Left colon (tissue), 2 donors: ENCODE measurements around the gene H19. TPM values are rescaled to one million over a fixed set of nuclear protein-coding genes. Genes with fewer than 3 reads are reported as not detected.

Experiments used
- ATAC-seq: fragments of 200-7000 bp; cut with Tn5 transposase; one replicate; pipeline ENCODE4 v1.9.1; 2020; ENCODE audit warnings: mild to moderate bottlenecking, moderate library complexity
- DNase-seq, 2 donors: peaks; one replicate each; pipeline ENCODE4 v3.0.0-alpha.2; 2020
- intact Hi-C, 2 donors: fragments of 100-400 bp; cut with DNase I in 1 of 2; cut with micrococcal nuclease in 1 of 2; formaldehyde crosslinking; loops; one replicate each; pipeline versions ENCODE4 v1.11.2 to v1.14.0; 2022; cut with DNase I, micrococcal nuclease
- total RNA-seq, 2 donors: library from RNA; stranded (reverse); fragmentation: NEBNext Ultra II Directional; extraction: Animal tissue kit (Norgen Biotek cat#: 25700); gene quantifications; one replicate each; pipeline ENCODE4 v1.2.1, GENCODE V29; 2021
- donor health status: DM: no; HTN: no; CAD: no.
- donor health status: DM: yes; HTN: yes; CAD: no.

The H19 gene
- total RNA-seq, 2 donors from 2014 or later: 7.4 to 14.2 TPM

DNA sequence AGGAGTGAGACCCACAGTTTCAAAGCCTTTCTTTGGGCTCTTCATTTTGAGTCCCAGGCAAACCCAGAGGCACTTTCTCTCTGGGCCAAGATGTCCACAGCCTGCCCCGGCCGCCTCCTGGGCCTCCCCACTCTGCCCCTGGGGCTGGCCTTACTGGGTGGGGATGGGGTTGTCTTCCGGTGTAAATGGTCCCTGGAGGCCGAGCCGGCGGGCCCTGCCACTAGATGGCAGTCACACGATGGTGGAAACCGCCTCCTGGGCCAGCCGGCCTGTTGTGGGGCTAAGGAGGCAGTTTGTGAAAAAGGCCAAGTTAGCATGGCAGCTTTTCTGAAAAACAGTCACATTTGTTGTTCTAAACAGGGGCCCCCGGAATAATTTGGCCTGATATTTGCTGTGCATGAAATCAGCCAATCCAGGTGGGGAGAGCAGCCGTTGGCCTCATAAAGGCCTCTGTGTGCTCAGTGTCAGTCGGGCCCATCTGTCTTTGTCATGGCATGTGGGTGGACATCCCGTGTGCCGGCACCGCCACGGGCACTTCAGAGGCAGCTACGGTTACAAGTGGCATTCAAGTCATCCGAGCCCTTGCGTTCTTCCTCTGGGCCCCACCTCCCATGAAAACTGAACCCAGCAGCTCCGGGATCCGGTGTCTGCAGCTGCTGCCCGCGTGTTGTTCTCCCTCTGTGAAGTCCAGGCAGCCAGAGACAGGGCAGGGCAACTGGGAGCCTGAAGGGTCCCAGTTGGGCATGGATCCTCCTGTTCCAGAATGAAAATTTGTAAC lies 44.0 kb downstream of the H19 start:
- peak; percentile 75 for ATAC-seq
- intact Hi-C loops: no loop called here
- peak in 1 of 2 donors; percentile 2 for DNase-seq

DNA sequence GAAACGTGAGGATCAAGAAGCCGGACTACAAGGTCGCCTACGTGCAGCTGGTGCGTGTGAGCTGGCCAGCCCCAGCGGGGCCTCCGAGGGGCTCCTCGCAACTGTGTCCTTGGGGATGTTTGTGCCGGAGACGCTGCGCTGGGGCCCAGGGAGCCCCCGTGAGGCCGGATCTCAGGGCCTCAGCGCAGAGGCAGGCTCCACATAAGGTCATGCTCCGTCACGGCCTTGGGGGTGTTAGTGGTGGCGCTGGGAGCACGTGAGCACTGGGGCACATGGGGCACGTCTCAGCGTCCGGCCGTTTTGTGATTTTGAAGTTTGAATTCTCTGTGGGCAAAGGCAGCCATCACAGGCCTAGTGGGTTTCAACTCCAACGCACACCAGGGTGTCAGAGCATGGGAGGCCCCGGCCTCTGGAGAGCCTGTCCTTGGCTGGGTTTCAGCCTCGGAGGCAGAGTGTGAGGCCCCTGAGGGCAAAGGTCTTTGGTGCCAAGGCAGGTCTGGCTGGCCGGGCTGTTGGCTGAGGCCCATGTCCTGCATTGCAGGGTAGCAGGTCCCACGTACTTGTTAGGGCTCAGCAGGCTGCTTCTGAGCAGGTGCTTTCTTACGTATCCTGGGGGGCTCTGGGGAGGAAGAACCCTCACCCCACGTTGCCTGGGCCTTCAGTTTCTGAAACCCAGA lies 44.7 kb downstream of the H19 start:
- intact Hi-C loops: no loop called here
- DNase-seq (no peak), ATAC-seq (no peak)

DNA sequence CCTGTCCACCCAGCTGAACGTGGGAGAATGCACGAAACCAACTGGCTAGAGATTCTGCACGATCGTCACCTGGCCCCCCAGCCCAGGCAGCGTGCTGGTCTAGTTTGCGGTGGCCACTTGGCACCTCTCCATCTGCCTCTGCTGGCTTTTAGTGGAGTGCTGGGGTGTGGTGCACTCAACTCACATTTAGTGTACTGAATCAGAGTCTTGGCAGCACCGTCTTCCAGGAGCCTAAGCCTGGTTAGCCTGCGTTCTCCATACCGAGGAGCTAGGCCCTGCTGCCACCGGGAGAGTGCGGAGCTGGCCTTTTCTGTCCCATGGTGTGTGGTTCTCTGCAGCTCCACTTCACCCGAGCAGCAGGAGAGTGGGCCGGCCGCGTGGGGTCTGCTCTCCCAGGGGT lies 47.7 kb downstream of the H19 start:
- DNase-seq (no peak), ATAC-seq (no peak)
- intact Hi-C loops: loop anchor here in 1 of 2 donors (10.0 kb wide), 1 partner anchor 55 kb away; the partner anchor contains the start of gene PRR33

DNA sequence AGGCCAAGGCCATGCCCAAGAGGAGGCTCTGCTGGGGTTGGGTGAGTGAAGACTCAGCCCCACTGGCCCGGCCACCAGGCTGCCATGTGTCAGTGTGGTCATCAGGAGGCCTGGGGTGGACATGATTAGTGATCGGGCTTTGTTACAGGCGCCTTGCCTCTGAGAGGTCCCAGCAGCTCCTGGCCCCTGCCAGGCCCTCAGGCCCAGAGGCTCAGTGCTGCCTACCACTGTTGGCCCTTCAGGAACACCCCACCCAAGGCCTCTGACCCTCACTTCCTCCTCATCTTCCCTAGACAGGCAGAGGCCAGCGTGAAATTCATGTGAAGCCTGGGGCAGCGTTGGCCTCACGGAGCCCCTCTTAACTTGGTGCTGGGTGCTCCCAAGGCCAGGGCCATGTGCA lies 48.3 kb downstream of the H19 start:
- ATAC-seq: no peak
- intact Hi-C loops: loop anchor here in 1 of 2 donors (10.0 kb wide), 1 partner anchor 55 kb away; the partner anchor contains the start of gene PRR33
- DNase-seq: no peak

DNA sequence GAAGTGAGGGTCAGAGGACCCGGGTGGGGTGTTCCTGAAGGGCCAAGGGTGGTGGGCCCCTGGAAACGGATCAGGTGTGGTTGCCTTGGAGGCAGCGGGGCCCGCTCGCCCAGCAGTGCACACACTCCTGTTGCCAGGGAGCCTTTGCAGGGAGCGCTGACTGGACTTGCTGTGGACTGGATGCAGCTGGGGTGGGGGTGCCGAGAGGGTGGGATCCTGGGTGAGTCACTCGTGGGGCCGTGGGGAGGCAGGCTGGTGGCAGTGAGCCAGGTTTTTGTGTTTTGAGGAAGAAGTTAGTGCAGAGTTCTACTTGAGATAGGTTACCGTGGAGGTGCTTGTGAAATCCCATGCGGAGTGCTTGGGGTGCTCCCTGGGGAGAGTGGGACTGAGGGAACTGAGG lies 49.3 kb downstream of the H19 start:
- intact Hi-C loops: loop anchor here in 1 of 2 donors (10.0 kb wide), 1 partner anchor 54 kb away; the partner anchor contains the start of gene PRR33
- DNase-seq (no peak), ATAC-seq (peak; percentile 35)

DNA sequence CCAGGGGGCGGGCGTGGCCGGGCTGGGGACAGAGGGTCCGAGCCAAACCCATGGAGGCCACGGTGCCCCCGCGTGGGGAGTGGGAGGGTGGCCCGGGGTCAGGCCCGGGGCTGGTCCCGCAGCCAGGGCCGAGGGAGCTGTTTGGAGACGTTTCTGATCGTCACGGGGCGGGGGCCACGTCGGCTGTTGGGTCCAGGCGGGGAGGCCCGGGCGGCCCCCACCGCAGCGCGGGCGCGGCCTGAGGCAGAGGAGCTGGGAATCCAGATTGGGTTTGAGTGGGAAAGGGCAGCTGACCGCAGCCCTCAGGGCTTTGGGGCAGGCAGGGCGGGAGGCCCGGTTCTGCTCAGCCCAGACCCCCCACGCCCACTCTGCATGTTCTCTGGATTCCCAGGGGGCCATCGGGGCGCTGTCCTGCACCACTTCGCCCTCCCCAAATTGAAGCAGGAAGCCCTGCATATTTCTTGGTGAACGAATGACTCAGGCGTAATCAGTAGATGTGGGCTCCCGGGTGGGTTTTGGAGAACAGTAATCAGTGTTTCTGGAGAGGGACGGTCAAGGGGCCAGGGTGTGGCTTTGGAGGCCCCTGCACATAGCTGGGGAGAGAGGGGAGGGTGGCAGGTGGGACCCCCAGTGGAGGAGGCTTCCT lies 49.9 kb downstream of the H19 start:
- ATAC-seq: peak; percentile 64

DNA sequence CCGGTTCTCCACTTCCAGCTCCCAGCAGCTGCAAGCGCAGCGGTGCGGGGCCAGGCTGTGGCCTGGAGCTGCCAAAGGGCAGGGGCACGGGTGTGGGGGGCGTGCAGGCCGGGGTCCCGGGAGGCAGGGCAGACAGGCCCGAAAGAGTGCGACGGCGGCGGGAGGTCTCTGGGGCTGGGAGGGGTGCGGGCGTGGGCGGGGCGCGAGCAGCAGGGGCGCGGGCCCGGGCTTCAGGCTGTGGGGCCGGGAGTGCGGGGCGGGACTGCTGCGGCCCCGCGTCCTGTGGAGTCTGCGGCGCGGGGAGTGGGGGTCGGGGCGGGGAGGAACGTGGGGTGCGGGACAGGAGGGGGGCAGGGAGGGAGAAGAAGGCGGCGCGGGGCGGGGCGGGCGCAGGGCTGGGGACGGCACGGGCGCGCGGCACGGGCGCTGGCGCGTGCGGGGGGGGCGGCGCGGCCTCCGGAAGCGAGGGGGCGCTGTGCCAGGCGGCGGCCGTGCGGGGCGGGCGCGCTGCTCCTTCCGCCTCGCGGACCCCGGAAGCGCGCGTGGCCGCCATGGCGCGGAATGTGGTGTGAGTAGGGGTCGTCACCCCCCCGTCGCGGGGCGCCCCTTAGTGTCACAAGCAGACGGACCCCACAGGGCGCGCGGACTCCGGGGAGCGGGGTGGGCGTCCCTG lies 50.7 kb downstream of the H19 start, which contains the start of gene MRPL23:
Gene MRPL23 (plus strand): TSS at position 521 of the 673 bp plus-strand sequence. CDS start 31 bp downstream, at position 552.
- ATAC-seq: peak; percentile 76
- intact Hi-C loops: loop anchor here in 1 of 2 donors (10.0 kb wide), 1 partner anchor 52 kb away; the partner anchor contains the start of gene PRR33
- no peak for DNase-seq

More for the DNA sequence above, 49.9 kb downstream of the H19 start:
- DNase-seq: no peak
- intact Hi-C loops: loop anchor here in 1 of 2 donors (10.0 kb wide), 1 partner anchor 53 kb away; the partner anchor contains the start of gene PRR33

Other genes with a start within 250 kb of the H19 start
- gene IFITM10, start 247.2 kb downstream of the H19 start, total RNA-seq: 1 to 10 TPM in 1 of 2 donors, under 1 TPM in 1; 0.87 to 1.7 TPM
- gene CTSD, start 233.9 kb downstream of the H19 start, total RNA-seq: 1,000 to 10,000 TPM; 1,016 to 1,279 TPM
- 1 to 10 TPM in 1 of 2 donors, under 1 TPM in 1; 0.75 to 4.6 TPM for gene SYT8, start 162.9 kb downstream of the H19 start, total RNA-seq
- under 1 TPM in 1 of 2 donors, not detected in 1; 0.92 TPM for gene TNNI2, start 158.9 kb downstream of the H19 start, total RNA-seq
- gene LSP1, start 144.8 kb downstream of the H19 start, total RNA-seq: 10 to 100 TPM in 1 of 2 donors, 1 to 10 TPM in 1; 9.9 to 28.6 TPM
- not detected for gene PRR33, start 105.9 kb downstream of the H19 start, total RNA-seq
- under 1 TPM in 1 of 2 donors, not detected in 1; 0.73 TPM for gene TNNT3, start 78.1 kb downstream of the H19 start, total RNA-seq
- gene MRPL23, start 50.5 kb downstream of the H19 start, total RNA-seq: 10 to 100 TPM; 65.8 to 79.0 TPM
- gene IGF2, start 141.5 kb upstream of the H19 start, total RNA-seq: 10 to 100 TPM in 1 of 2 donors, 1 to 10 TPM in 1; 7.3 to 10.8 TPM
- gene INS, start 163.4 kb upstream of the H19 start, total RNA-seq: 1 to 10 TPM in 1 of 2 donors, not detected in 1; 1.3 TPM
- not detected for gene TH, start 174.0 kb upstream of the H19 start, total RNA-seq